IMR-90 (cell line): Measurements from ENCODE around the gene CRTC1. TPM values are rescaled to one million over a fixed set of nuclear protein-coding genes. Genes with fewer than 3 reads are reported as not detected.

Source experiments
- ATAC-seq: fragments of 200-7000 bp; cut with Tn5 transposase; 2 replicates; pipeline ENCODE4 v1.9.1; 2020; ENCODE audit warnings: low read depth, mild to moderate bottlenecking, moderate library complexity
- BruUV-seq: library from RNA; stranded (reverse); fragments of 400-500 nt; replicated peaks from 2 replicates; lab custom pipeline; 2021; lab: Mats Ljungman, UMichigan
- CTCF ChIA-PET: fragments of 300-600 bp; formaldehyde crosslinking; extraction: SDS; loops from one replicate; lab custom pipeline; 2021; ENCODE audit warnings: antibody characterized with exemption; lab: Yijun Ruan, JAX
- POLR2A ChIA-PET: fragments of 300-600 bp; sonication (Branson Sonifier 250); formaldehyde crosslinking; loops from one replicate; lab custom pipeline; 2022; ENCODE audit warnings: antibody characterized with exemption; ENCODE audit not compliant: unreplicated experiment; lab: Charles Lee
- DNase-seq: peaks from one replicate; pipeline ENCODE4 v3.0.0; 2013
- H2AFZ ChIP-seq: replicated peaks from 2 replicates; pipeline ENCODE3; 2013; ENCODE audit warnings: low read length, mild to moderate bottlenecking; ENCODE audit not compliant: poor library complexity
- H2AK5ac ChIP-seq: 2 replicates; pipeline ENCODE4 v1.6.1; 2013; ENCODE audit warnings: low read depth, low read length, inconsistent platforms
- H2AK9ac ChIP-seq: replicated peaks from 2 replicates; pipeline ENCODE3; 2013; ENCODE audit warnings: mild to moderate bottlenecking, low read depth, low read length, moderate library complexity; ENCODE audit not compliant: poor library complexity
- H2BK120ac ChIP-seq: 2 replicates; pipeline ENCODE4 v1.6.1; 2013; ENCODE audit warnings: low read depth, low read length, inconsistent platforms
- H2BK15ac ChIP-seq: 3 replicates; pipeline ENCODE4 v1.6.1; 2013; ENCODE audit warnings: low read depth, low read length, inconsistent platforms
- H2BK20ac ChIP-seq: 2 replicates; pipeline ENCODE4 v1.6.1; 2013; ENCODE audit warnings: low read depth, mild to moderate bottlenecking, inconsistent platforms, low read length, moderate library complexity
- H2BK5ac ChIP-seq: 2 replicates; pipeline ENCODE4 v1.6.1; 2013; ENCODE audit warnings: mild to moderate bottlenecking, low read depth, low read length, inconsistent platforms; ENCODE audit not compliant: poor library complexity, severe bottlenecking
- H3K14ac ChIP-seq: replicated peaks from 2 replicates; pipeline ENCODE4 v1.6.1; 2013; ENCODE audit warnings: low read depth, low read length, inconsistent platforms
- H3K18ac ChIP-seq: 2 replicates; pipeline ENCODE4 v1.6.1; 2013; ENCODE audit warnings: low read depth, low read length, control low read depth
- H3K23ac ChIP-seq: 2 replicates; pipeline ENCODE4 v1.6.1; 2013; ENCODE audit warnings: low read depth, low read length, inconsistent platforms
- H3K27ac ChIP-seq: 2 replicates; pipeline ENCODE4 v1.5.1; 2013; ENCODE audit warnings: mild to moderate bottlenecking, control low read depth, low read length; ENCODE audit not compliant: insufficient read depth
- H3K27me3 ChIP-seq: 2 replicates; pipeline ENCODE4 v1.6.1; 2013; ENCODE audit warnings: low read length; ENCODE audit not compliant: control insufficient read depth, insufficient read depth
- H3K36me3 ChIP-seq: 2 replicates; pipeline ENCODE4 v1.6.1; 2013; ENCODE audit warnings: low read length, mixed read lengths; ENCODE audit not compliant: control insufficient read depth, insufficient read depth
- H3K4ac ChIP-seq: 2 replicates; pipeline ENCODE4 v1.6.1; 2013; ENCODE audit warnings: low read depth, low read length, inconsistent platforms
- H3K4me1 ChIP-seq: 2 replicates; pipeline ENCODE4 v1.6.1; 2013; ENCODE audit warnings: low read length, mixed read lengths; ENCODE audit not compliant: control insufficient read depth, insufficient read depth
- H3K4me2 ChIP-seq: 2 replicates; pipeline ENCODE4 v1.6.1; 2013; ENCODE audit warnings: low read depth, mild to moderate bottlenecking, control low read depth, low read length, moderate library complexity
- H3K4me3 ChIP-seq: 2 replicates; pipeline ENCODE4 v1.5.1; 2013; ENCODE audit warnings: low read depth, mild to moderate bottlenecking, control low read depth, low read length, moderate library complexity; ENCODE audit not compliant: insufficient read depth
- H3K56ac ChIP-seq: 2 replicates; pipeline ENCODE4 v1.6.1; 2013; ENCODE audit warnings: low read length, inconsistent platforms; ENCODE audit not compliant: insufficient read depth; ENCODE audit errors: extremely low read depth
- H3K79me1 ChIP-seq, 2 experiments: 2 replicates each; pipeline ENCODE4 v1.6.1; 2013; ENCODE audit warnings: low read length in 2 of 2, inconsistent platforms in 1 of 2, low read depth in 1 of 2
- H3K9ac ChIP-seq: 2 replicates; pipeline ENCODE4 v1.6.1; 2013; ENCODE audit warnings: low read depth, low read length, control low read depth
- H3K9me1 ChIP-seq: 2 replicates; pipeline ENCODE4 v1.6.1; 2013; ENCODE audit warnings: low read length, inconsistent platforms; ENCODE audit not compliant: insufficient read depth
- H3K9me3 ChIP-seq: 2 replicates; pipeline ENCODE4 v1.6.1; 2013; ENCODE audit warnings: low read length; ENCODE audit not compliant: control insufficient read depth, insufficient read depth
- H4K20me1 ChIP-seq: 2 replicates; pipeline ENCODE4 v1.6.1; 2013; ENCODE audit warnings: low read length, inconsistent platforms; ENCODE audit not compliant: insufficient read depth
- H4K5ac ChIP-seq: 2 replicates; pipeline ENCODE4 v1.6.1; 2013; ENCODE audit warnings: mild to moderate bottlenecking, low read depth, low read length, control low read depth
- H4K8ac ChIP-seq, 2 experiments: 2 replicates each; pipeline ENCODE4 v1.6.1; 2013; ENCODE audit warnings: low read depth in 2 of 2, low read length in 2 of 2, control low read depth in 1 of 2, inconsistent platforms in 1 of 2
- H4K91ac ChIP-seq: 2 replicates; pipeline ENCODE4 v1.6.1; 2013; ENCODE audit warnings: low read depth, low read length, inconsistent platforms; ENCODE audit not compliant: insufficient read depth
- ELK1 ChIP-seq: fragments of 150-350 bp; IDR thresholded peaks from 2 replicates; pipeline ENCODE4 v1.6.1; 2016; ENCODE audit warnings: low read depth, mild to moderate bottlenecking, low read length, moderate library complexity, borderline replicate concordance
- MAZ ChIP-seq: IDR thresholded peaks from 2 replicates; pipeline ENCODE4 v1.6.1; 2012; ENCODE audit warnings: low read depth, mild to moderate bottlenecking, low read length, improper control_type of control experiment, moderate library complexity, borderline replicate concordance
- NFE2L2 ChIP-seq: fragments of 150-350 bp; IDR thresholded peaks from 2 replicates; pipeline ENCODE4 v1.6.1; 2016; ENCODE audit warnings: low read depth, mild to moderate bottlenecking, low read length
- RAD21 ChIP-seq: IDR thresholded peaks from 2 replicates; pipeline ENCODE4 v1.6.1; 2012; ENCODE audit warnings: low read length, improper control_type of control experiment
- RFX5 ChIP-seq: IDR thresholded peaks from 2 replicates; pipeline ENCODE4 v1.8.0; 2012; ENCODE audit warnings: low read depth, mild to moderate bottlenecking, low read length, moderate library complexity
- SMC3 ChIP-seq: fragments of 150-350 bp; IDR thresholded peaks from 2 replicates; pipeline ENCODE4 v1.6.1; 2016; ENCODE audit warnings: low read depth, mild to moderate bottlenecking, antibody characterized with exemption, low read length, moderate library complexity
- WGBS, 2 experiments: methylation state at CpG; one replicate each; pipeline versions ENCODE4 v1.1.5 to v1.1.7; 2013; ENCODE audit warnings: missing lambda C conversion rate in 2 of 2; ENCODE audit not compliant: insufficient read length in 1 of 2; ENCODE audit errors: extremely low coverage in 2 of 2; 5-methylcytosine and 5-hydroxymethylcytosine counted together
- dilution Hi-C: fragments of 300-500 bp; cut with HindIII; formaldehyde crosslinking; loops from one replicate; pipeline ENCODE4 v1.14.3; 2018; ENCODE audit warnings: low sequenced_read_pairs; ENCODE audit not compliant: unreplicated experiment
- in situ Hi-C: fragments of 300-500 bp; cut with MboI; formaldehyde crosslinking; loops from 3 replicates; pipeline ENCODE4 v1.14.3; 2019; ENCODE audit warnings: low sequenced_read_pairs, inconsistent platforms, mixed read lengths
- intact Hi-C: fragments of 100-400 bp; cut with micrococcal nuclease; formaldehyde crosslinking; loops from 2 replicates; pipeline ENCODE4 v1.10.0; 2022
- polyA plus RNA-seq, 3 experiments: library from polyadenylated mRNA; depleted of rRNA; stranded (reverse); fragments of >200 nt; gene quantifications; 2 replicates each; pipeline ENCODE4 v1.2.3, GENCODE V29; 2012; ENCODE audit warnings: low replicate concordance in 1 of 3
- total RNA-seq: library from RNA; depleted of rRNA; stranded (reverse); fragments of >200 nt; gene quantifications from 2 replicates; pipeline ENCODE4 v1.2.3, GENCODE V29; 2012
- TF ChIP-seq, protein P1 (sequence below): conservative IDR thresholded peaks from 2 replicates; pipeline ENCODE4 v1.5.1; 2012; ENCODE audit warnings: mild to moderate bottlenecking, low read depth, low read length, improper control_type of control experiment

Gene CRTC1
- total and polyA plus RNA-seq, 2 of the 4 experiments (the other 2 are of a cell fraction): 0.18 to 5.7 TPM

DNA sequence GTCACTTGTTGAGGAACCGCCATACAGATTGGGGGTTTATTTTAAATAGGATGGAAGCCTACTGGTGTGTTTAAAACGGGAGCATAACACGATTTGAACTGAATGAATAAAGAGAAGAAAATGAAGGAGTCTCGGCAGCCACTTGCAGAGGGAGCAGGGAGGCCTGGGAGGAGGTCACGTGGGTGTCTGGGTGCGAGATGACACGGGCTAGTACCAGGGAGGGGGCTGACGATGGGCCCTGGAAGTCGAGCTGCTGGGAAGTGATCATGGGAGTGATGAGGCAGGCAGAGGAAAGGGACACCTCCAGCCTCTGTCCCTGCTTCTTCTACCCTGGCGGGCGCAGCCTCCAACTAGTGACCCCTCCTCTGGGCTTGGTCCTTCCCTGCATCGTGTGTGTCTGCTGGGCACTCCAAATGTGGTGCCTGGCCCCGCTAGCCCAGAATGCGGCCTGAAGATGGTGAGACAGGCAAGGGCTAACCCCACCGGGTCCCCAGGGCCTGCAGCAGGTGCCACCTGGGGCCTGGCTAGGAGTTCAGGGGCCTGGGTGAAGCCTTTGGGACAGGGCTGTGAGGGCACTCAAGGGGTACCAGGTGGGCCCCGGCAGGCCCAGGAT is 35.5 kb downstream of the CRTC1 start:
- no peak overlapping the region for H3K56ac ChIP-seq
- dilution Hi-C loops: no loop called here
- ChIA-PET POLR2A (no interaction called here), CTCF (no interaction called here)
- no peak overlapping the region for H2BK5ac ChIP-seq
- H2BK20ac ChIP-seq: no peak overlapping the region
- no peak overlapping the region for H3K4me3 ChIP-seq
- DNase-seq (no peak), ATAC-seq (no peak)
- H2AK9ac ChIP-seq: no peak overlapping the region
- H2AK5ac ChIP-seq: no peak overlapping the region
- no peak overlapping the region for H3K27ac ChIP-seq
- H2BK15ac ChIP-seq: no peak overlapping the region
- no peak overlapping the region for H3K9ac ChIP-seq
- H3K23ac ChIP-seq: no peak overlapping the region
- TF ChIP-seq RAD21 (no peak), SMC3 (no peak), MAZ (no peak), RFX5 (no peak), NFE2L2 (no peak), ELK1 (no peak)
- TF ChIP-seq, protein P1, sequence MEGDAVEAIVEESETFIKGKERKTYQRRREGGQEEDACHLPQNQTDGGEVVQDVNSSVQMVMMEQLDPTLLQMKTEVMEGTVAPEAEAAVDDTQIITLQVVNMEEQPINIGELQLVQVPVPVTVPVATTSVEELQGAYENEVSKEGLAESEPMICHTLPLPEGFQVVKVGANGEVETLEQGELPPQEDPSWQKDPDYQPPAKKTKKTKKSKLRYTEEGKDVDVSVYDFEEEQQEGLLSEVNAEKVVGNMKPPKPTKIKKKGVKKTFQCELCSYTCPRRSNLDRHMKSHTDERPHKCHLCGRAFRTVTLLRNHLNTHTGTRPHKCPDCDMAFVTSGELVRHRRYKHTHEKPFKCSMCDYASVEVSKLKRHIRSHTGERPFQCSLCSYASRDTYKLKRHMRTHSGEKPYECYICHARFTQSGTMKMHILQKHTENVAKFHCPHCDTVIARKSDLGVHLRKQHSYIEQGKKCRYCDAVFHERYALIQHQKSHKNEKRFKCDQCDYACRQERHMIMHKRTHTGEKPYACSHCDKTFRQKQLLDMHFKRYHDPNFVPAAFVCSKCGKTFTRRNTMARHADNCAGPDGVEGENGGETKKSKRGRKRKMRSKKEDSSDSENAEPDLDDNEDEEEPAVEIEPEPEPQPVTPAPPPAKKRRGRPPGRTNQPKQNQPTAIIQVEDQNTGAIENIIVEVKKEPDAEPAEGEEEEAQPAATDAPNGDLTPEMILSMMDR: no peak
- H3K36me3 ChIP-seq: peaks cover 7% of the 10 kb centered on the region
- H2BK120ac ChIP-seq: no peak overlapping the region
- H4K8ac ChIP-seq: no peak overlapping the region
- H3K4me2 ChIP-seq: no peak overlapping the region
- H2AFZ ChIP-seq: no peak overlapping the region
- WGBS, 2 experiments: 80% methylated on average over 3 of the region's 16 CpGs; no CpG with 5 or more reads in 1 of the 2 experiments
- intact Hi-C loops: no loop called here
- H3K9me3 ChIP-seq: no peaks in the 10 kb centered on the region
- peaks cover 4% of the 10 kb centered on the region; the same call in 1 of the 2 replicates for H3K9me1 ChIP-seq
- H3K14ac ChIP-seq: no peak overlapping the region
- H4K20me1 ChIP-seq: peaks cover 29% of the 10 kb centered on the region
- no peaks in the 10 kb centered on the region for H3K27me3 ChIP-seq
- H3K18ac ChIP-seq: no peak overlapping the region
- no TSS peak for BruUV-seq
- in situ Hi-C loops: no loop called here
- no peak overlapping the region for H3K4ac ChIP-seq
- no peak overlapping the region for H4K5ac ChIP-seq
- H3K79me1 ChIP-seq: peaks cover 0 to 13% of the 10 kb centered on the region in 2 experiments; a peak in 1 of 4 replicates
- H4K91ac ChIP-seq: no peak overlapping the region
- no peaks in the 10 kb centered on the region for H3K4me1 ChIP-seq
